ENCODE data around the gene IFT74. TPM values are rescaled to one million over a fixed set of nuclear protein-coding genes. Genes with fewer than 3 reads are reported as not detected.

Gene IFT74
- total and polyA plus RNA-seq, 2 of the 13 experiments (the other 11 are each of a cell fraction or from before 2014, with no cell fraction given) = 4.2 to 12.3 TPM

DNA sequence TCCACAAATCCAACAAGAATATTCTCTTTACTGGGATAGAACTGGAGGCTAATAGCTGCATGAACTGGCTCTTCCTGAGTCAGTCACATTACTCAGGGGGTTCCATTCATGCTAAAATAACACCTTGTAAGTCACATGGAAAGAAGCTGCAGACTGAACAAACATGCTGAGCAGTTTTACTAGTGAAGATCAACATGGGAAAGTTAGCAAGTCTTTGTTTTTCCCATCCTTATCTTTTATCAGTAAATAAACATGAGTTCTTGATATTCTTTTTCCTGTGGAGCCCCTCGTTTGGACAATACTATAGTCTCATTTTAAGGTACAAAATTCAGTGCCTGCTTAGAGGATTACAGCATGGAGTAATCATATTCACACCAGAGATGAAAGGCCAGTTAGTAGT is 109.1 kb downstream of the IFT74 start (continued):
- TF ChIP-seq ZGPAT (CRISPR knock-in tag; IDR thresholded peaks at IDR 0.05) (no peak), TRAFD1 (CRISPR knock-in tag; IDR thresholded peaks at IDR 0.05; ENCODE audit: borderline replicate concordance) (no peak), ARID3A (IDR thresholded peaks at IDR 0.05; ENCODE audit: low read depth, low read length) (no peak), ELF1 (CRISPR knock-in tag; IDR thresholded peaks at IDR 0.05) (no peak), HNF4G (IDR thresholded peaks at IDR 0.05; ENCODE audit: borderline replicate concordance, low read depth, low read length) (no peak), HNF4G (CRISPR knock-in tag; IDR thresholded peaks at IDR 0.05; ENCODE audit: borderline replicate concordance, low read depth) (no peak), ZNF34 (CRISPR knock-in tag; IDR thresholded peaks at IDR 0.05; ENCODE audit: borderline replicate concordance) (no peak), PAXIP1 (CRISPR knock-in tag; conservative IDR thresholded peaks at IDR 0.05) (peak; percentile 36), CENPX (CRISPR knock-in tag; IDR thresholded peaks at IDR 0.05) (no peak), FIP1L1 (IDR thresholded peaks at IDR 0.05; ENCODE audit: borderline replicate concordance, insufficient read depth, low read depth, low read length) (no peak), TBX3 (IDR thresholded peaks at IDR 0.05; ENCODE audit: borderline replicate concordance) (0 out of 2 replicates have a peak, but pooled peaks have one; percentile 12)
- TF ChIP-seq, protein P1, sequence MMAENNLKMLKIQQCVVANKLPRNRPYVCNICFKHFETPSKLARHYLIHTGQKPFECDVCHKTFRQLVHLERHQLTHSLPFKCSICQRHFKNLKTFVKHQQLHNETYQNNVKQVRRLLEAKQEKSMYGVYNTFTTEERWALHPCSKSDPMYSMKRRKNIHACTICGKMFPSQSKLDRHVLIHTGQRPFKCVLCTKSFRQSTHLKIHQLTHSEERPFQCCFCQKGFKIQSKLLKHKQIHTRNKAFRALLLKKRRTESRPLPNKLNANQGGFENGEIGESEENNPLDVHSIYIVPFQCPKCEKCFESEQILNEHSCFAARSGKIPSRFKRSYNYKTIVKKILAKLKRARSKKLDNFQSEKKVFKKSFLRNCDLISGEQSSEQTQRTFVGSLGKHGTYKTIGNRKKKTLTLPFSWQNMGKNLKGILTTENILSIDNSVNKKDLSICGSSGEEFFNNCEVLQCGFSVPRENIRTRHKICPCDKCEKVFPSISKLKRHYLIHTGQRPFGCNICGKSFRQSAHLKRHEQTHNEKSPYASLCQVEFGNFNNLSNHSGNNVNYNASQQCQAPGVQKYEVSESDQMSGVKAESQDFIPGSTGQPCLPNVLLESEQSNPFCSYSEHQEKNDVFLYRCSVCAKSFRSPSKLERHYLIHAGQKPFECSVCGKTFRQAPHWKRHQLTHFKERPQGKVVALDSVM (CRISPR knock-in tag; IDR thresholded peaks at IDR 0.05) = no peak
- TF ChIP-seq, protein P2, sequence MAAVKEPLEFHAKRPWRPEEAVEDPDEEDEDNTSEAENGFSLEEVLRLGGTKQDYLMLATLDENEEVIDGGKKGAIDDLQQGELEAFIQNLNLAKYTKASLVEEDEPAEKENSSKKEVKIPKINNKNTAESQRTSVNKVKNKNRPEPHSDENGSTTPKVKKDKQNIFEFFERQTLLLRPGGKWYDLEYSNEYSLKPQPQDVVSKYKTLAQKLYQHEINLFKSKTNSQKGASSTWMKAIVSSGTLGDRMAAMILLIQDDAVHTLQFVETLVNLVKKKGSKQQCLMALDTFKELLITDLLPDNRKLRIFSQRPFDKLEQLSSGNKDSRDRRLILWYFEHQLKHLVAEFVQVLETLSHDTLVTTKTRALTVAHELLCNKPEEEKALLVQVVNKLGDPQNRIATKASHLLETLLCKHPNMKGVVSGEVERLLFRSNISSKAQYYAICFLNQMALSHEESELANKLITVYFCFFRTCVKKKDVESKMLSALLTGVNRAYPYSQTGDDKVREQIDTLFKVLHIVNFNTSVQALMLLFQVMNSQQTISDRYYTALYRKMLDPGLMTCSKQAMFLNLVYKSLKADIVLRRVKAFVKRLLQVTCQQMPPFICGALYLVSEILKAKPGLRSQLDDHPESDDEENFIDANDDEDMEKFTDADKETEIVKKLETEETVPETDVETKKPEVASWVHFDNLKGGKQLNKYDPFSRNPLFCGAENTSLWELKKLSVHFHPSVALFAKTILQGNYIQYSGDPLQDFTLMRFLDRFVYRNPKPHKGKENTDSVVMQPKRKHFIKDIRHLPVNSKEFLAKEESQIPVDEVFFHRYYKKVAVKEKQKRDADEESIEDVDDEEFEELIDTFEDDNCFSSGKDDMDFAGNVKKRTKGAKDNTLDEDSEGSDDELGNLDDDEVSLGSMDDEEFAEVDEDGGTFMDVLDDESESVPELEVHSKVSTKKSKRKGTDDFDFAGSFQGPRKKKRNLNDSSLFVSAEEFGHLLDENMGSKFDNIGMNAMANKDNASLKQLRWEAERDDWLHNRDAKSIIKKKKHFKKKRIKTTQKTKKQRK (IDR thresholded peaks at IDR 0.05; ENCODE audit: low read length) = no peak

Data from HepG2 (cell line).